ENCODE data around the gene EZR.

Gene EZR

DNA sequence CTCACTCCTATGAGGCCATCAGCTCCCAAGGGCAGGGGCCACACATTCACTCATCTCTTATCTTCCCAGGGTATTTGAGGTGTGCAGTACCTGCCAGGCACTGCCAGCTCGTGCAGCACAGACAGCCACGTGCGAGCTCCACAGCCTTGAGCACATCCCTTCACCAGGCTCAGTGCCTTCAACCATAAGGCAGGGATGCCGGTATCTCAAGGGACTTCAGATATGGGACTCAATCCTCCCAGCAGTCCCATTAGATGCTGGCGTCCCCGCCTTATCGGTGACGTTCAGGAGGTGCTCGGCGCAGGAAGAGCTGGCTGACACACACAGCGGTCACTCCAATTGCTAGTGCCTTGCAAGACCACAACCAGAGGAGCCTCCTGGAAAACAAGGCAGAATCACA lies 47.0 kb downstream of the EZR start:
- Histone ChIP-seq H3K4me2 (ENCODE audit: low read length) (no peak overlapping the region), H3K9ac (ENCODE audit: low read length) (no peak overlapping the region), H3K9me3 (ENCODE audit: insufficient read depth, low read length) (no peaks in the 10 kb centered on the region), H3K27me3 (ENCODE audit: low read depth, low read length) (no peaks in the 10 kb centered on the region), H3K4me3 (ENCODE audit: low read length) (no peak overlapping the region), H3K36me3 (replicated peaks; ENCODE audit: low read depth, low read length) (peaks cover 50% of the 10 kb centered on the region), H4K20me1 (ENCODE audit: insufficient read depth, low read length) (no peaks in the 10 kb centered on the region; the same call in 1 of the 2 replicates), H2AFZ (ENCODE audit: low read depth, low read length) (no peak overlapping the region), H3K27ac (ENCODE audit: low read length) (no peak overlapping the region), H3K4me1 (ENCODE audit: low read length) (no peaks in the 10 kb centered on the region), H3K79me2 (ENCODE audit: low read length) (peaks cover 2% of the 10 kb centered on the region; the same call in 1 of the 2 replicates)
- TF ChIP-seq EZH2phosphoT487 (IDR thresholded peaks at IDR 0.05; ENCODE audit: low read depth) = no peak
- TF ChIP-seq, protein P1, sequence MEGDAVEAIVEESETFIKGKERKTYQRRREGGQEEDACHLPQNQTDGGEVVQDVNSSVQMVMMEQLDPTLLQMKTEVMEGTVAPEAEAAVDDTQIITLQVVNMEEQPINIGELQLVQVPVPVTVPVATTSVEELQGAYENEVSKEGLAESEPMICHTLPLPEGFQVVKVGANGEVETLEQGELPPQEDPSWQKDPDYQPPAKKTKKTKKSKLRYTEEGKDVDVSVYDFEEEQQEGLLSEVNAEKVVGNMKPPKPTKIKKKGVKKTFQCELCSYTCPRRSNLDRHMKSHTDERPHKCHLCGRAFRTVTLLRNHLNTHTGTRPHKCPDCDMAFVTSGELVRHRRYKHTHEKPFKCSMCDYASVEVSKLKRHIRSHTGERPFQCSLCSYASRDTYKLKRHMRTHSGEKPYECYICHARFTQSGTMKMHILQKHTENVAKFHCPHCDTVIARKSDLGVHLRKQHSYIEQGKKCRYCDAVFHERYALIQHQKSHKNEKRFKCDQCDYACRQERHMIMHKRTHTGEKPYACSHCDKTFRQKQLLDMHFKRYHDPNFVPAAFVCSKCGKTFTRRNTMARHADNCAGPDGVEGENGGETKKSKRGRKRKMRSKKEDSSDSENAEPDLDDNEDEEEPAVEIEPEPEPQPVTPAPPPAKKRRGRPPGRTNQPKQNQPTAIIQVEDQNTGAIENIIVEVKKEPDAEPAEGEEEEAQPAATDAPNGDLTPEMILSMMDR (IDR thresholded peaks at IDR 0.05; ENCODE audit: low read depth, low read length) = no peak

DNA sequence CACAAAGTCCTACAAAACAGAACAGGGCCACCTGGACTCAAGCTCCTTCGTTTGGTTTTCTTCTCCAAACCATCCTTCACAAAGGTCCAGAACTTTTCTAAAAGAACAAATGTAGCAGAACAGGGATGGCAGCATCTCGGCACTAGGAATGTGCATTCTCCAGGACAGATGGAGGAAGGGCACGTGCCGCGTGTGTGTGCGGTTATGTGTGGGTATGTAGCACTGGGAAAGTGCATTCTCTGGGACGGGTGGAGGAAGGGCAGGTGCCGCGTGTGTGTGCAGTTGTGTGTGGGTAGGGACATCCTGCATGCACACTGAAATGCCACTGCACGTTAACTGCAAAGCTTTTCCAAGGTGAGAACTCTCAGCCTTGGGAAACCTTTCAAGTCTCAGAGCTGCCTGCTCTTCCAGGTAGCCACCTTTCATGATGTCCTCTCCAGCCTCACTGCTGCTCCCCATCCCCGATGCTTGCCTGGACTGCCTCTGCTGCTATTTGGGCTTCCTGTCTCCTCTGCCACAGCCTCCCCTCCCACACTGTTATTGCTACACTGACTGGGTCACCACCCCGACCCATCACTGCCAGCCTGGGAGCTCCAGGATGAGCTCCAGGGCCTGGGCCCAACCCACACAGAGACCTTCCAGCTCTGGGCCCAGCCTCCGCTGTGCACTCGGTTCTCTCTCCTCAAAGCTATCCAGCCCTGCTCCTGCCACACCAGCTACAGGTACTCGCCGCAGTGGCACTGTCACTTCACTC lies 47.6 kb downstream of the EZR start:
- no peak overlapping the region for H3K27ac ChIP-seq (ENCODE audit: low read length)
- no peak for TF ChIP-seq EZH2phosphoT487 (IDR thresholded peaks at IDR 0.05; ENCODE audit: low read depth)
- TF ChIP-seq, protein P1 (IDR thresholded peaks at IDR 0.05; ENCODE audit: low read depth, low read length) = no peak
- no peaks in the 10 kb centered on the region for H3K27me3 ChIP-seq (ENCODE audit: low read depth, low read length)
- H3K9ac ChIP-seq (ENCODE audit: low read length) = no peak overlapping the region
- H3K9me3 ChIP-seq (ENCODE audit: insufficient read depth, low read length) = no peaks in the 10 kb centered on the region
- no peaks in the 10 kb centered on the region for H3K4me1 ChIP-seq (ENCODE audit: low read length)
- H2AFZ ChIP-seq (ENCODE audit: low read depth, low read length) = no peak overlapping the region
- H4K20me1 ChIP-seq (ENCODE audit: insufficient read depth, low read length) = no peaks in the 10 kb centered on the region; the same call in 1 of the 2 replicates
- H3K4me2 ChIP-seq (ENCODE audit: low read length) = no peak overlapping the region
- no peaks in the 10 kb centered on the region; the same call in 1 of the 2 replicates for H3K79me2 ChIP-seq (ENCODE audit: low read length)
- no peak overlapping the region for H3K4me3 ChIP-seq (ENCODE audit: low read length)
- peaks cover 52% of the 10 kb centered on the region for H3K36me3 ChIP-seq (replicated peaks; ENCODE audit: low read depth, low read length)

DNA sequence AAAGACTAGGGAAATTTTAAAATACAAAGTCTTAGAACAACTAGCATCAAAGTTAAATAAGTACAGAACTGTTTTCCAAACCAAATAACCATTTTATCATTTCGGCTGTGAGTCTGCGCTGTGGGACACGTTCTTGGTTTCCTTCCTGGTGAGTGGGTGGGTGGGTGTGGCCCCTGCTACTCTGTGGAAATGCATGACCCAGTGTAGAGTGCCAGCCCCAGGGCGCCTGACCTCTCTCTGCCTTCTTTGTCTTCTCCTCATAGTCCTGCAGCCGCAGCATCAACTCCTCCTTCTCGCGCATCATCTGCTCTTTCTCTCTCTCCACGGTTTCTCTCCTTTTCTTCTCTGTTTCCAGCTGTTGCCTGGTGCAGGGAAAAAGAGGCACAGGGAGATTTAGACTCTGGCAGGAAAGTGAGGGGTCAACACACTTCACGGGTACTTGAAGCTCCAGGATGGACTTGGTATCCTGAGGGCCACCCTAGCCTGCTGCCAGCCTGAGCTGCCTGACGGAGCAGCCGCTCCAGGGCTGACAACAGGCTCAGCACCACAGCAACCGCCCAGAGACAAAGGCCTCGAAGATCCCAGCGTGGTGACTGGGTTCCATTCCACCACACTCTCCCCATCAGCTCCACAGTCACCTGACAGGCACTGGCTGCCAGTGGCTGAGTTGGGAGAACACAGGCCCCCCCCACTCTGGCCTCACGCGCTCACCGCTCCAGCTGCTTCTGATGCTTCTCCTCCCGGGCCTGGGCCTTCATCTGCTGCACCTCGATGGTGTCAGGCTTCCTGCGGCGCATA lies 48.4 kb downstream of the EZR start:
- Histone ChIP-seq H3K4me3 (ENCODE audit: low read length) (no peak overlapping the region), H3K79me2 (ENCODE audit: low read length) (no peaks in the 10 kb centered on the region), H3K9ac (ENCODE audit: low read length) (no peak overlapping the region), H3K27ac (ENCODE audit: low read length) (no peak overlapping the region), H2AFZ (ENCODE audit: low read depth, low read length) (no peak overlapping the region), H3K9me3 (ENCODE audit: insufficient read depth, low read length) (no peaks in the 10 kb centered on the region), H3K4me1 (ENCODE audit: low read length) (no peaks in the 10 kb centered on the region), H4K20me1 (ENCODE audit: insufficient read depth, low read length) (no peaks in the 10 kb centered on the region), H3K27me3 (ENCODE audit: low read depth, low read length) (no peaks in the 10 kb centered on the region), H3K4me2 (ENCODE audit: low read length) (no peak overlapping the region), H3K36me3 (replicated peaks; ENCODE audit: low read depth, low read length) (peaks cover 53% of the 10 kb centered on the region)
- TF ChIP-seq, protein P1 (IDR thresholded peaks at IDR 0.05; ENCODE audit: low read depth, low read length) = no peak
- no peak for TF ChIP-seq EZH2phosphoT487 (IDR thresholded peaks at IDR 0.05; ENCODE audit: low read depth)

DNA sequence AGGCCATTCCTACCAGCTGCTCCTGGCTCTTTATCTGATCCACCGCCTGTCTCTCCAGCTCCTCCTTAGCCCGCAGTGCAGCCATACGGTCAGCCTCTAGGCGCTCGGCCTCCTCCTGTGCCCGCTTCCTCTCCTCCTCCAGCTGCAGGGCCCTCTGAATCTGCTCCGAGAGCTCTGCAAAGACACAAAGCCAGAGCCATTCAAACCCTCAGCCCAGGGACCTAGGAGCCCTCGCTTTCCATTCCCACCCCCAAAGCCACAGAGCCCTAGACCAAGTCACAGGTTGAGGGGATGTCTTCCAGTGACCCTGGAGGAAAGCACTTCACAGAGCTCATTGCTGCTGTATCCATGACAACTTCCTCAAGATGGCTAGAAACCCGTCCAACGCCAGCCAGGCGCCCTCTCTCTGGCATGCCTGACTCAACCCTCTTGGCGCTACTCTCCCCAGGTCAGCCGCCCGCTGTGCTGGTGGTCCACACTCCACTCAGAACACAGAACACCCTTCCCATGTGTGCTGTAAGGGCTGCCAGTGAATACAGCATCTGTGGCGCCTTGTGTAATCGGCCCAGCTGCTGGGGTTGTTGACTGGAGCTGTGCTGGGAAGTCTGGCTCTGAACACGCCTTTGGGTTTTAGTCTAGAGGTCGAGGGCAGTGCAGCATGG lies 49.3 kb downstream of the EZR start:
- H3K36me3 ChIP-seq (replicated peaks; ENCODE audit: low read depth, low read length) = peaks cover 47% of the 10 kb centered on the region
- H3K9ac ChIP-seq (ENCODE audit: low read length) = no peak overlapping the region
- H3K79me2 ChIP-seq (ENCODE audit: low read length) = no peaks in the 10 kb centered on the region
- TF ChIP-seq, protein P1 (IDR thresholded peaks at IDR 0.05; ENCODE audit: low read depth, low read length) = no peak
- TF ChIP-seq EZH2phosphoT487 (IDR thresholded peaks at IDR 0.05; ENCODE audit: low read depth) = no peak
- H3K27ac ChIP-seq (ENCODE audit: low read length) = no peak overlapping the region
- H2AFZ ChIP-seq (ENCODE audit: low read depth, low read length) = no peak overlapping the region
- H4K20me1 ChIP-seq (ENCODE audit: insufficient read depth, low read length) = no peaks in the 10 kb centered on the region
- H3K9me3 ChIP-seq (ENCODE audit: insufficient read depth, low read length) = no peaks in the 10 kb centered on the region
- H3K4me3 ChIP-seq (ENCODE audit: low read length) = no peak overlapping the region
- no peaks in the 10 kb centered on the region for H3K4me1 ChIP-seq (ENCODE audit: low read length)
- H3K4me2 ChIP-seq (ENCODE audit: low read length) = no peak overlapping the region
- H3K27me3 ChIP-seq (ENCODE audit: low read depth, low read length) = no peaks in the 10 kb centered on the region

All from OCI-LY3 (cell line).